HG03064 (cell line): Measurements from ENCODE around the gene BAHCC1.
"Not testable (repeated sequence)": the region's sequence is repeated elsewhere in the genome, so short reads cannot be mapped to it uniquely, and the experiment has no call there.

ENCODE experiments used
- ATAC-seq: cut with Tn5 transposase; IDR thresholded peaks from one replicate; pipeline ENCODE4 v1.9.1; 2021; ENCODE audit warnings: low read depth; ENCODE audit not compliant: unreplicated experiment

BAHCC1 gene

DNA sequence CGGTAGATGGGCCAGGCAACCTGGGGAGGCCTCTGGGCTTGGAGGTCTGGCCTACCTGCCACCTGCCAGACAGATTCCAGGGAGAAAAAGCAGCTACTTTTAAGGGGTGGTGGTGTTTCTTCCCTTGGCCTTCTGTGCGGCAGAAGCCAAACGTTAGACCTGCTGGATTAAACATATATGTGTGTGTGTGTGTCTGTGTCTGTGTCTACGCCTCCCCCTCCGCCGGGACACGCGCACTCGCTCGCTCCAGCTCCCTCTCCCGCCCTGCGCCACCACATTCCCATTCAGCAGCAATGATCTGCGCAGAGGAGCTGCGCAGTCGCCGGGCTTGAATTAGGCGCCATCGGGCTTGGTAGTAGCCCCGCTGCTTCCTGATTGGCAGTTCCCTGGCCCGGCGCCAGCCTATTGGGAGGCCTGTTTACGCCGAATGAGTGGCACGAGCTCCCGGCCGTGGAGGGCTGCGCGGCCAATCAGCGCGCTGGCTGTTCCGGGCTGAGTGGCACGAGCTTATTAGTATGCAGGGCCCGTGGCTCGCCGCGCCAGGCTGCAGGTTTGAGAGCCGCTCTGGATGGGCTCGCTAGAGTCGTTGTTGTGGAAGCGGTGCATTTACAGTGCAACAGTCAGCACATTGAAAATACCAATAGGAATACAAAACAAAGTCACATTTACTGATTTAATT, at the start of gene BAHCC1:
BAHCC1 (plus strand) TSS at position 537 of the 679 bp plus-strand sequence. CDS start 4,283 bp downstream, outside the sequence.
- no peak for ATAC-seq

DNA sequence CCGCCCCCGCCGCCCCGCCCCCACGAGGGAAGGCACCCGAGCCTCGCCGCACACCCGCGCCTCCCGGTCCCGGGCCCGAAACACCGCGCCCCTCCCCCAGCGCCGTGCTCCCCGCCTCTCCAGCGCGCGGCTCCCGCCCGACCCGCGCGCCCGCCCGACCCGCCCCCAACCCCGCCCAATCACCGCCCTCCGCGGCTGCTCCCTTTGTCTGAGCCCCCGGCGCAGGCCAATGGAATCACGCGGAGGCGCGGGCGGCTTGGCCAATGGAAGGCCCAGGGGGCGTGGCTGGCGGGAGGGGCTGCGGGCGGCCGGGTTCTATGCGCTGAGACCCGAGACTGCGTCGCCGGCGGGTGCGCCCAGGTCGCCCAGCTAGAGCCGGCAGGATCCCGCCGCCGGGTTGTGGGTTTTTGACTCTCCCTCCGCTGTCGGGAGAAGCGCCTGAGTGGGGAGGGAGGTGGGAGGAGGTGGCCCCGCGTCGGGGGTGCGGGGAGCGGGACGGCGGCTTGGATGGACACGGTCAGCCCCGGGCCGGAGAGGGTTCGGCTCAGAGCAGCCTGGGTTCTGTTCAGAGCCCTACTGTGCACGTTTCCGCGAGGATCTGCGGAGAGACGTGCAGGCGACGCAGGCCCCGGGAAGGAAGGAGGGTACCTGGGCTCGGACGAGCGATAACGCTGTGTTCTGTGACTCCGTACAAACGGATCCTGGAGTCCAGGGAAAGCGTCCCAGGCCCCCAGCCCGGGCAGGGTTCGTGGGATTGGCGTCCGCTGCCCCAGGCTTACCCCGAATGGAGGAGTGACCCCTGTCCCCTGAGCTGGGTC, 49.0 kb upstream of the BAHCC1 start:
- peak; percentile 71 for ATAC-seq

DNA sequence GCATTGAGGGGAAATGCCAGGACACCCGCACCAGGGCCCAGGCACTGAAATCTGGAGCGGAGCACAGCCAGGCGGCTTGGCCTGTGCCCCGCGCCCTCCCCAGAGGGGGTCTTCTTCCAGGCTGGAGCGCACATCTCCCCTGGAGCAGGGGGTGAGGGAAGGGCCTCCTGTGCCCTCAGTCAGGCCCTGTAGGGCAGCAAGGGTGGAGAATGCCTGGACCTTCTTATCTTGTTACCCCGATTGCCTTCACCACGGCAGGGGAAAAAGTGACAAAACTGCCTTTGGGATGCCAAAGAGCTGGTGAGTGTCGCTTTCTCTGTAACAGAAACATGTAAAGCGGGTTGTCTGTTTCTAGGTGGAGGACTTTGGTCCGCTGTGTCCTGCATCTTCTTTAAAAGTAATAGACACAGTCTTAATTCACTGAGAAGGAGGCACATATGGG, 48.3 kb upstream of the BAHCC1 start:
- no peak for ATAC-seq

DNA sequence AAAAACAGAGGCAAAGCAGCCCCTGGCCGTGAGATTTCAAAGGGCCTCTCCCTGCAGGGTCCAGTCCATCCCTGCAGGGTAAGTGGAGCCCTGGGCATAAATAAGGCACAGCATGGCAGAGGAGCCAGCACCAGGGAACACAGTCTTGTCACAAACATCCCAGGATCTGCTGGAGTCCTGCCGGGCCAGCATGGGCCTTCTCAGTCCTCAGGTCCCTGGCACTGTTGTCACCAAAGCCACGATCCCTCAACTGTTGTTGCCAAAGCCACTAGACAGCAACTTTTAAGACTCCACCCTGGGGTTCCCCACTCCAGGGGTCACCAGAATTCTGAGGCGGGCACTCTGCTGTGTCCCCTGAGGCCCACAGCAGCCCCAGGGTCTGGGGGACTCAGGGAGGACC, 47.8 kb upstream of the BAHCC1 start:
- no peak for ATAC-seq

DNA sequence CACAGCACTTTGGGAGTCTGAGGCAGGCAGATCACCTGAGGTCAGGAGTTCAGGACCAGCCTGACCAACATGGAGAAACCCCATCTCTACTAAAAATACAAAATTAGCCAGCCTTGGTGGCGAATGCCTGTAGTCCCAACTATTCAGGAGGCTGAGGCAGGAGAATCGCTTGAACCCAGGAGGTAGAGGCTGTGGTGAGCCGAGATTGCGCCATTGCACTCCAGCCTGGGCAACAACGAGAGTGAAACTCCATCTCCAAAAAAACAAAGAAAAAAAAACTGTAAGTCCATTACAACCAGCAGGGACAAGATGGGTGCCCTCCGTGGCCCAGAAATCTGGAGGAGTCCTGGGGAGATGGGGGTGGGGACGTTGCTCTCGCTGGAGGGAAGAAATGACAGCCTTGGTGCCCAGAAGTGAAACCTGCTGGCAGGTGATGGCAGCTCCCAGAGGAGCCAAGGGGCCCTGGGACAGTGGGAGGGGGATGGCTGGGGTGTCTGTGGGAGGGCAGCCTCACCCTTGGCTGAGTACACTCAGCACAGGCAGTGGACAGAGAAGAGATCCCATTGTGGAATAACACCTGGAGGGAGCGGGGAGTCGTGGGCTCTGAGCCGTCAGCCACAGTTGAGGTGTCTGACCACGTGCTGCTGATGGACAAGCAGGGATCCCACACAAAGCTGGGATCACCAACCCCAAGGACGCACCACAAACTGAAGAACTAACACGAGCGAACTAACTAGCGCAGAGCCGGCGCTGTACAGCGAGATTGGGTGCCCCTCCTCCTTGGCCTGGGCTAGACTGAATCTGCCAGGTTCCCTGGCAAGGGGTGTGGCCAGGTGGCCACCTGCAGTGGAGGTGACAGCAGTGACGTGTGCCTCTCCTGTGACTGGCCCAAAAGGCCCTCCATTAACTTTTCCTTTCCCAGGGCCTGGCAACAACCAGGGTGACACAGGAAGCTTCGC, 46.9 kb upstream of the BAHCC1 start:
- ATAC-seq = no peak

DNA sequence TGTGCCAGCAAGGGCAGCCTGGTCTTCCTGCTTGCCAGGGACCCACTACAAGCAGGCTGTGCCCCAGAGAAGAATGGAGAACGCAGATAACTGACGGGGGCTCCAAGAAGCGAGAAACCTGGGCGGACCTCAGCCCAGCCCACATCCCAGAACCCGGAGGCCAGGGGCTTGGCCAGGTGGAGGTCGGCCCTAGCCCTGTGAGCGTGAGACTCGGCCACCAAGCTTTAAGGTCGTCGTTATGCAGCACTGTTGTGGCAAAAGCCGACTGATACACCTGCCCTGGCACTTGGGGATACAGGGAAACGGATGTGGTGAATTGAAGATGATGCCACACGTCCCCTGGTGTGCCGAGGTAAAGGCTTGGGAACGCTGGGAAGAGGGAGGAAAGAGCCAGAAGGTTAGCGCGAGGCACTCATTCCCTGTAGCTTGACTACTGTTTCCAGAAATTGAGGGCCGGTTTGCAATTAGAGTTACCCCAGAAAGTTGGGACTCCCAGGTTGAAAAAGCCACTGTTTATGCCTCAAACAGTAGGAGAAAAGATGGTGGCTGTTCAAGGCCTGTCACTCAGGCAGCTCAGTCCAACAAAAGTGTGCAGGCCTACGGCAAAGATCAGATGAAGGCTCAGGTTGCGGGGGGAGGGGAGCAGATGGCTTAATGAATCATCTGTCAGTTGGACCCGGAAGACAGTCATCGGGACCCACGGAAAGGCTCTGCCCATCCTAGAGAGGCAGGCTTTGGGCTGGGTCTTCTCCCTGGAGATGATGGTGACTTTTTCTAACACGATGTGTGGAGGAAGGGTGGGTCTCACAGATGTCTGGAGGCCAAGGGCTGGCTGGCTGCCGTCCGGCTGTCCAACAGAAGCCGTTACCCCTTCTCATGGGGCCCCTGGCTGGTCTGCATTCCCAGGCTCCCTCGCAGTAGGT, 45.6 kb upstream of the BAHCC1 start:
- ATAC-seq = no peak

DNA sequence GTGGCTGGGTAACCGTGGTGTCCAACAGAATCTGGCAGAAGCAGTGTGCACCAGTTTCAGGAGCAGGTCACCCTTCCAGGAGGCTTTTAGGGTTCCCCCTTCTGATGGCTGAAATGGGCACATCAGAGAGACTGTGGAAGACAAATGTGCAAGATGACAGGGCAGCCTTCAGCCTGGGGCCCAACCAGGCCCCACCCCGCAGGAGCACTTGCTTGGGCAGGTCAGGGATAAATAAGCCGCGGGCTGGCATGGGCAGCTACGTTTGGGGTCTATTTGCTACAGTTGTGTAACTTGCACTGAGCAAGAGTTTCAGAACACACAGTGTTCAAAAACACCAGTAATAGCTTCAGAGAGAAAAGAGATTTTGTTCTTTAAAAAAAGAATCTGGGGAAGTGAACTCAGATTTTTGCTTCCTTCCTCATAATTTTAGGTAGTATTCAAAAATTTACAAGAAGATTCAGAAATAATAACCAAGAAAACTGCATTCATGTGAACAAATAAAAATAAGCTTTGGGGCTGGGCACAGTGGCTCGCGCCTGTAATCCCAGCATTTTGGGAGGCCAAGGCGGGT, 44.9 kb upstream of the BAHCC1 start:
- ATAC-seq = no peak

DNA sequence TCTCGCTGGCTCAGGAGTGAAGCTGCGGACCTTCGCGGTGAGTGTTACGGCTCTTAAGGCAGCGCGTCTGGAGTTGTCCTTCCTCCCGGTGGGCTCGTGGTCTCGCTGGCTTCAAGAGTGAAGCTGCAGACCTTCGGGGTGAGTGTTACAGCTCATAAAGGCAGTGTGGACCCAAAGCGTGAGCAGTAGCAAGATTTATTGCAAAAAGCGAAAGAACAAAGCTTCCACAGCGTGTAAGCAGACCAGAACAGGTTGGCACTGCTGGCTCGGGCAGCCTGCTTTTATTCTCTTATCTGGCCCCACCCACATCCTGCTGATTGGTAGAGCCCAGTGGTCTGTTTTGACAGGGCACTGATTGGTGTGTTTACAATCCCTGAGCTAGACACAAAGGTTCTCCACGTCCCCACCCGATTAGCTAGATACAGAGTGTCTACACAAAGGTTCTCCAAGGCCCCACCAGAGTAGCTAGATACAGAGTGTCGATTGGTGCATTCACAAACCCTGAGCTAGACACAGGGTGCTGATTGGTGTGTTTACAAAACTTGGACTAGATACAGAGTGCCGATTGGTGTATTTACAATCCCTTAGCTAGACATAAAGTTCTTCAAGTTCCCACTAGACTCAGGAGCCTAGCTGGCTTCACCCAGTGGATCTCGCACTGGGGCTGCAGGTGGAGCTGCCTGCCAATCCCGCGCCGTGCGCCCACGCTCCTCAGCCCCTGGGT, 43.8 kb upstream of the BAHCC1 start:
- ATAC-seq = not testable (repeated sequence)

DNA sequence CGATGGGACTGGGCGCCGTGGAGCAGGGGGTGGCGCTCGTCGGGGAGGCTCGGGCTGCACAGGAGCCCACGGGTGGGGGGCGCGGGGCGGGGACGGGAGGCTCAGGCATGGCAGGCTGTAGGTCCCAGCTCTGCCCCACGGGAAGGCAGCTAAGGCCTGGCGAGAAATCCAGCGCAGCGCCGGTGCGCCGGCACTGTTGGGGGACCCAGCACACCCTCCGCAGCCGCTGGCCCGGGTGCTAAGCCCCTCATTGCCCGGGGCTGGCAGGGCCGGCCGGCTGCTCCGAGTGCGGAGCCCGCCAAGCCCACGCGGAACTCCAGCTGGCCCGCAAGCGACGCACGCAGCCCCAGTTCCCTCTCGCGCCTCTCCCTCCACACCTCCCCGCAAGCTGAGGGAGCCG, 43.2 kb upstream of the BAHCC1 start:
- not testable (repeated sequence) for ATAC-seq

DNA sequence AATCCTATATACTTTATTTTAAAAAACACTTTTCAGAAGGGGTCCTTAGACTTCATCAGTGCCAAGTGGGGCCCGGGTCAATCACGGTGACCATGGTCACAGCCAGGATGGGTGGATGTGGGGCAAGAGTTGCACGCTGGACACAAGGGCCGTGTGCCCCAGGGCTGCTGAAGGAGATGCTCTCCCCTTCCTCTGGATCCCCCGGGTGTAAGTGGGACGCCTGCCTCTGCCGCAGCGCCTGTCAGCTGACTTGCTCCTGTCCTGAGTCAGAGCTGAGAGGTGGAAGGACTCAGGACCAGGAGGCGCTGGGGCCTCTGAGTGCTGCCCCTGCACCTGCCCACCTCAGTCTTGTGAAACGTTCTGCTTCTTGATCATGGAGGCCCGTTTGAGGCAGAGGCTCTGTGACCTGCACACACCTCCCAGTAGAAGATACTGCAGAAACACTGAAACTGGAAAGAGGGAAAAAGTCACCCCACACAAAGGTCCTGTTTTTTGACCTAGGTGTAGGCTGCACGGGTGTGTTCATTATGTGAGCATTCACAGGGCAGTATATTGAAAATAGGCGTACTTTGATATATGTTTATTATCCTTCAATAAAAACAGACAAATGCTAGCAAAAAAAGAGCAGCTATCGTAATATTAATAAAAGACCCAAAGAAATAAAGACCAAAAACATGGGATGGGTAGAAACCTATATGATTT, 40.9 kb upstream of the BAHCC1 start:
- ATAC-seq = no peak

DNA sequence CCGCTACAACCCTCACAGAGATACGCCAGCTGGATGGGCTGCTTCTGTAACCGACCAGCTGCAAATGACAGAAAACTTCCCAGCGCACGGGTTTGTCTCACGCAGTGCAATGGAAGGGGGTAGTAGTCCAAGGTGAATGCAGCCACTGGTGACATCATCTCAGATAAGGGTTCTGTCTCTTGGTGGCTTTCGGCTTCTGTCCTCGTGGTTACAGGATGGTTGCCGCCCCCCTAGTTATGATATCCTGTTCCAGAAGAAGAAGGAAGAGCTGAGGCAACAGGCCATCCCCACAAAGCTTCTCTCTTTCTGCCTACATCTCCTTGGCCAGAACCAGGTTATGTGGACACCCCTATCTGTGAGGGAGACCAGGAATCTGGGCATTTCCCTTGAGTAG, 40.3 kb upstream of the BAHCC1 start:
- no peak for ATAC-seq

DNA sequence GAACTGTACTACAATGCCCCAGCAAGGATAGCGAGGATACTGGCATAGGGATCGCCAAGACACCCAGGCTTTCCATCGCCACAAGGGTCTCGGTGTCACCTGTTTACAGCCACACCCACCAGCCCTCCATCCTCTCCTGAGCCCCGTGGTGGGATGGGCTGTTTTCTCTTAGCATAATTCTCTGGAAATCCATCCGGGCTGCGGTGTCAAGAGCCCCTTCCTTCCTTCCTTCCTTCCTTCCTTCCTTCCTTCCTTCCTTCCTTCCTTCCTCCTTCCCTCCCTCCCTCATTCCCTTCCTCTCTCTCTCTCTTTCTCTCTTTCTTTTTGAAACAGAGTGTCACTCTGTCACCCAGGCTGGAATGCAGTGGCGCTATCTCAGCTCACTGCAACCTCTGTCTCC, 36.0 kb upstream of the BAHCC1 start:
- no peak for ATAC-seq

DNA sequence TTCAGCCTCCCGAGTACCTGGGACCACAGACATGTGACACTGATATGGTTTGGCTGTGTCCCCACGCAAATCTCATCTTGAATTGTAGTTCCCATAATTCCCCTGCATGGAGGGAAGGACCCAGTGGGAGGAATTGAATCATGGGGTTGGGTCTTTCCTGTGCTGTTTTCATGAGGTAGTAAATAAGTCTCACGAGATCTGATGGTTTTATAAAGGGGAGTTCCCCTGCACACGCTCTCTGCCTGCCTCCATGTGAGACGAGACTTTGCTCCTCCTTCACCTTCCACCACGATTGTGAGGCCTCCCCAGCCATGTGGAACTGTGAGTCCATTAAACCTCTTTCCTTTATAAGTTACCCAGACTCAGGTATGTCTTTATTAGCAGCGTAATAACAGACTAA, 33.3 kb upstream of the BAHCC1 start:
- not testable (repeated sequence) for ATAC-seq

DNA sequence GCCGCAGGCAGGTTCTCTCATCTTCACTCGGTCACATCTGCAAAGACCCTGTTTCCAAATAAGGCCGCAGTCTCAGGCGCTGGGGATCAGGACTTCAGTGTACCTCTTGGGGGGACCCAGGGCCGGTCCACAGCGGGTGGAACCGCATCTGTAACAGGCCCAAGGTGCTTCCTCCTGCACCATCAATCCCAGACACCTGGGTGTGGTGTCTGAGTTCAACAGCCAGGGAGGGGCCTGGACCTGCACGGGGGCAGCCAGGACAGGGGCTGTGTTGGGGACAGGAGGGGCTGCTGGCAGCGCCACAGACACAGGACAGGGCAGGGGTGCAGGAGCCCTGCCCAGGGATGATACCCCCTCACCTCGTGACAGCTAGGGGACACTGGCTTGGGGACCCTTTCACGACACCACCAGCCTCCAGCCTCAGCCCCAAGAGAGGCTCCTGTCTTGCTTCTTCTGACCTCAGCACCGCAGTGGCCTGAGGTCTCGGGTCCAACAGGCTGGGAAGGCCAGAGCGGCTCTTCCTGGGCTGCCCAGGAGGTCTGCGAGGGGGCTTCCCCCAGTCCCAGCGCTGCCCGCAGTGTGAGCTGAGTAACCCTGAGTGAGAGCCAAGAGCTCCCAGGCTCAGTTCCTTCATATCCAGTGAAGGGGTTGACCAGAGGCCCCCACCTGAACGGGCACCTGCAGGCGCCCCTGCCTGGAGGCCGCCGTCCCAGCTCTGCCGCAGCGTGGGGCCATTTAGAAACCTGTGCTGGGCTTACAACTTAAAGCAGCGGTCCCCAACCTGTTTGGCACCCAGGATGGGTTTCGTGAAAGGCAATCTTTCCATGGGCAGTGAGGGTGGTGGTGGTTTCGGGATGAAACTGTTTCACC, 30.7 kb upstream of the BAHCC1 start:
- ATAC-seq = no peak

DNA sequence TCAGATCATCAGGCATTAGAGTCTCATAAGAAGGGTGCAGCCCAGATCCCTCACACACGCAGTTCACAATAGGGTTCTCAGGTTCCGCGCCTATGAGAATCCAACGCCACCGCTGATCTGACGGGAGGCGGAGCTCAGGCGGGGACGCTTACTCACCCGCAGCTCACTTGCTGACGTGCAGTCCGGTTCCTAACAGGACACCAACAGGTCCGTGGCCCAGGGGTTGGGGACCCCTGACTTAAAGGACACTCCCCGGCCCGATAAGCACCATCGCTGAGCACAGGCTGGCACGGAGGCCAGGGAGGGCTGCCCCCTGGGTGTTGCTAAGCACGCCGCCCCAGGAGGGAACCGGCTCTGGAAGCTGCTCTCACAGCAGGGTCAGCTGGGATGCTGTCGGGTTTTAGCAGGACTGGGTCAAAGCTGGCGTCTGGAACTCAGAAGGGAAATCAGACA, 30.1 kb upstream of the BAHCC1 start:
- ATAC-seq = no peak

DNA sequence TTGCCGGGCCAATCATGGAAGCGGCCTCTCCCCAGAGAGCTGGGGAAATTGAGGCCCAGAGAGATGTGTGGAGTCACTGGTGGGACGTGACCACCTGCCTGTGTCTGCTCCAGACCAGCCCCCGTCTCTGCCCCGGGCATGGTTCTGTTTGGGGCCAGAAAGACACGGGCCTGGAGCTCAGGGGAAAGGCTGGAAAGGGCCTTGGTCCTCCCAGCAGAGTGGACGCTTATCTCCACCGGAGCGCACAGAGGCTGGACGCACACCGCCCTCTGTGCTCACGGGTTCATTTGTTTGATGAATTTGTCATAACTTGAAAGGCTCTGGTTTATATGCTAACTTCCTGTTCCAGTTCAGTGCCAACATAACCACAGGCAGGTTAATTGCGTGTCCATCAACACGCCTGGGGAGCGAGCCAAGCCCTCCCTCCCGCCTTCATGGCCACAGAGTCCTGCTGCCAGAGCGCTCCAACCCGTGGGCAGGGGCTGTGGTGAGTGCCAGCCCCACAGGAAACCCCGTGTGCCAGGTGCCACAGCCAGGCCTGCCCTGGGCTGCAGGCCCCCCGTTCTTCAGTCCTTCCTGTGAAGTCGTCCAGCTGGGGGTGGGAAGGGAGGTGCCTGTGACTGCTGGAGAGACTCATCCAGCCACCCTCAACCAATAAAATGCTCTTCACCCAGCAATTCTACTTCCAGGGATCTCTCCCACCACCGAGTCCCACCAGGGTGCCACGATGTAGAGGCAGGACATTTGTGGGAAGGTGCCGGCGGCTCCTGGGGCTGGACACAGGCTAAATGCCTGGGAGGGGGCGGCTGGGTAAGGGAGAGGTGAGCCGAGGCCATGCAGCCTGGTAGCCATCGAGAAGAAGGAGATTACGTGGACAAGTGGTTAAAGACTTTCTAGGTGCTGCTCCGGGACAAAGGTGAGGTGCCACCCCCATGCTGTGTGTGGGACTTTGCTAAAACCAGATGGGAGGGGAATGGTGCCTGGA, 29.4 kb upstream of the BAHCC1 start:
- ATAC-seq = no peak
